ENCODE results near the gene SPTLC3.
"Not testable (repeated sequence)": the region's sequence is repeated elsewhere in the genome, so short reads cannot be mapped to it uniquely, and the experiment has no call there.

SPTLC3 gene

DNA sequence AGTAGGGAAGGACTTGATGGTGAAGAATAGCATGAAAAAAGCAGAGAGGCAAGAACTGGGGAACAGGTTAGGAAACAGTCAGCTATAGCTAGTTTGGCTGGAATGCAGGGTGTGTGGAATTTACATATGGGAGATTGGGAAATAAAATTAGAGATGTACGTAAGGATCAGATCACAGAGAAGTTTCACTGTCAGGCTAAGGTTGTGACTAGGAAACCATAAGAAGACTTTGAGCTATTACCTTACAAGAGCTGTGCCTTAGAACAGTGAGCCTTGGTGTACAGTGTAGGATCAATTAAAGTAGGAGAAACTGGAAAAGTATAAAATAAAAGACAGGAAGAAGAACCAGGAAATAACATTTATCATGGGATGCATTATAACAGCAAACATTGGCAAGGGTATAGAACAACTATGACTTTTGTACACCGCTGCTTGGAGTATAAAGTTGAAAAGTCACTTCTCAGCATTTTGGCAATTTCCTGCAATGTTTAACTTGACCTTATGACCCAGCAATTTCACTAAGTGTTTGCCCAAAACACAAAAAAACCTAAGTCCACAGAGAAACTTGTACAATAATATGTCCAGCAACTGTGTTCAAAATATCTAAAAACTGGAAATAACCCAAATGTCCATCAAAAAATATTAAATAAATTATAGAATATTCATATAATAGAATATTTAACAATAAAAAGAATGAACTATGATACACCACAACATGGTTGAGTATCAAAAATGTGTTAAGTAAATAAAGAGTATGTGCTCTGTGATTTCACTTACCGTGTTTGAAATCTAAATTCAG, 31.2 kb upstream of the SPTLC3 start:
- no peak overlapping the region for H3K4me2 ChIP-seq (ENCODE audit: low read length)
- H3F3A ChIP-seq (ENCODE audit: control insufficient read depth, insufficient read depth), result no peaks in the 10 kb centered on the region
- H3K79me2 ChIP-seq (ENCODE audit: control insufficient read depth, low read length), result no peaks in the 10 kb centered on the region
- no peak for TF ChIP-seq EZH2phosphoT487 (IDR thresholded peaks at IDR 0.05; ENCODE audit: borderline replicate concordance, low read length)
- TF ChIP-seq, protein P1, sequence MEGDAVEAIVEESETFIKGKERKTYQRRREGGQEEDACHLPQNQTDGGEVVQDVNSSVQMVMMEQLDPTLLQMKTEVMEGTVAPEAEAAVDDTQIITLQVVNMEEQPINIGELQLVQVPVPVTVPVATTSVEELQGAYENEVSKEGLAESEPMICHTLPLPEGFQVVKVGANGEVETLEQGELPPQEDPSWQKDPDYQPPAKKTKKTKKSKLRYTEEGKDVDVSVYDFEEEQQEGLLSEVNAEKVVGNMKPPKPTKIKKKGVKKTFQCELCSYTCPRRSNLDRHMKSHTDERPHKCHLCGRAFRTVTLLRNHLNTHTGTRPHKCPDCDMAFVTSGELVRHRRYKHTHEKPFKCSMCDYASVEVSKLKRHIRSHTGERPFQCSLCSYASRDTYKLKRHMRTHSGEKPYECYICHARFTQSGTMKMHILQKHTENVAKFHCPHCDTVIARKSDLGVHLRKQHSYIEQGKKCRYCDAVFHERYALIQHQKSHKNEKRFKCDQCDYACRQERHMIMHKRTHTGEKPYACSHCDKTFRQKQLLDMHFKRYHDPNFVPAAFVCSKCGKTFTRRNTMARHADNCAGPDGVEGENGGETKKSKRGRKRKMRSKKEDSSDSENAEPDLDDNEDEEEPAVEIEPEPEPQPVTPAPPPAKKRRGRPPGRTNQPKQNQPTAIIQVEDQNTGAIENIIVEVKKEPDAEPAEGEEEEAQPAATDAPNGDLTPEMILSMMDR (IDR thresholded peaks at IDR 0.05; ENCODE audit: low read depth, low read length, poor library complexity, severe bottlenecking), result no peak
- H3K9me2 ChIP-seq (replicated peaks; ENCODE audit: control insufficient read depth, low read length), result no peaks in the 10 kb centered on the region
- H3K27me3 ChIP-seq (ENCODE audit: control insufficient read depth, low read length), result no peaks in the 10 kb centered on the region
- H3K4me1 ChIP-seq (ENCODE audit: control insufficient read depth, low read length), result no peaks in the 10 kb centered on the region
- no peaks in the 10 kb centered on the region for H4K20me1 ChIP-seq (ENCODE audit: control insufficient read depth, insufficient read depth, low read depth, low read length)
- H3K36me3 ChIP-seq (ENCODE audit: control insufficient read depth, low read length), result no peaks in the 10 kb centered on the region
- no peaks in the 10 kb centered on the region for H3K9me3 ChIP-seq (ENCODE audit: control insufficient read depth, insufficient read depth, low read length)
- no peak overlapping the region for H3K4me3 ChIP-seq (ENCODE audit: low read length)
- H3K27ac ChIP-seq (ENCODE audit: low read depth, low read length), result no peak overlapping the region

DNA sequence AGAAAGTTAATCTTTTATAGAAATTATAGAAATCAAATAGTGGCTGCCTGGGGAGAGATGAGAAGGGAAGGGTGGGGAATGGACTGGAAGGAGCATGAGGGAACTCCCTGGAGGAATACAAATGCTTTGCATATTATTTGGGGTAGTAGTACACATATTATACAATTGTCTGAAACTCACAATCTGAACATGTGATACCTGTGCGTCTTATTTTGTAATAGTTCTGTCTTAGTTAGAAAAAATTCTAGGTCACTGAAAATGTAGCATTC, 30.7 kb upstream of the SPTLC3 start:
- Histone ChIP-seq H3K9me2 (replicated peaks; ENCODE audit: control insufficient read depth, low read length) (no peaks in the 10 kb centered on the region), H3F3A (ENCODE audit: control insufficient read depth, insufficient read depth) (no peaks in the 10 kb centered on the region), H3K4me2 (ENCODE audit: low read length) (no peak overlapping the region), H4K20me1 (ENCODE audit: control insufficient read depth, insufficient read depth, low read depth, low read length) (no peaks in the 10 kb centered on the region), H3K27ac (ENCODE audit: low read depth, low read length) (no peak overlapping the region), H3K9me3 (ENCODE audit: control insufficient read depth, insufficient read depth, low read length) (no peaks in the 10 kb centered on the region), H3K4me1 (ENCODE audit: control insufficient read depth, low read length) (no peaks in the 10 kb centered on the region), H3K4me3 (ENCODE audit: low read length) (no peak overlapping the region), H3K36me3 (ENCODE audit: control insufficient read depth, low read length) (no peaks in the 10 kb centered on the region), H3K79me2 (ENCODE audit: control insufficient read depth, low read length) (no peaks in the 10 kb centered on the region), H3K27me3 (ENCODE audit: control insufficient read depth, low read length) (no peaks in the 10 kb centered on the region)
- TF ChIP-seq, protein P1 (IDR thresholded peaks at IDR 0.05; ENCODE audit: low read depth, low read length, poor library complexity, severe bottlenecking), result no peak
- no peak for TF ChIP-seq EZH2phosphoT487 (IDR thresholded peaks at IDR 0.05; ENCODE audit: borderline replicate concordance, low read length)

DNA sequence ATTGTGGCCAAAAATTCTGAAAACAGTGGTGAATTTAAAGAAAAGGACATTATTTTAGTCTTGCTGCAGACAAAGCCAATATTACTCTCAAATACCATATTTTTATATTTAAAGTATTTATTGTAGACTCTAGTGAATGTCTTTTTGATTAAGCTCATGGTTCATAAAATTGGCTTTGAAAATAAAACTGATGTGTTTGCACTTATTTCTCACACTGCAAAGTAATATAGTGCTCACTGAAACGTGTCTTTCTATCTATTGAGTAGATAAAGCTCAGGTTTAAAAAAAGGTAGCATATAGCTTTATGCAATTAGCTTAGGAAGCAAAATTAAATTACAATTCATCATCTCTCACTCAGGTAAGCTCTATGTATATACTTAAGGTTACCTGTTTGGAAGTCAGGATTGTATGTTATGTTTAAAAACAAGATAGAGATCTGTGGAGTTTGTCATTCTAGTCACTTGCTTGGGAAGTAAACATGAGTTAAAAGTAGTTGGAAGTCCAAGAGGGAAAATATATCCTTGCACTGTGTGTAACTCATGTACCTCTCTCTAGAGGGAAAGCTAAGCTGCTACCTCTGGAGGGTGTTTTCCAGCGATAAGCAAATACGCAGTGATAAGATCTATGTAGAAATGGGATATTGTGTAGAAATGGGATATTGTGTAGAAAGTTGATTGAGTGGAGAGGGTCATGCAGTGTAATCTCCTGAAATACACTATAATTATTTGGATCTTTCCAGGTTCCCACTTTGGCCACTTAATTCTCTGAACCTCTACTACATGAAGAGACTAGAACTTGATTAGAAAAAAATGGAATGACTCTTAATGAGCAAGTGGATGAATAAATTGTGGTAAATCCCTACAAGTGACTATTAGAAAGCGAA, 29.9 kb upstream of the SPTLC3 start:
- no peak for TF ChIP-seq EZH2phosphoT487 (IDR thresholded peaks at IDR 0.05; ENCODE audit: borderline replicate concordance, low read length)
- TF ChIP-seq, protein P1 (IDR thresholded peaks at IDR 0.05; ENCODE audit: low read depth, low read length, poor library complexity, severe bottlenecking), result no peak
- no peaks in the 10 kb centered on the region for H4K20me1 ChIP-seq (ENCODE audit: control insufficient read depth, insufficient read depth, low read depth, low read length)
- no peaks in the 10 kb centered on the region for H3K9me2 ChIP-seq (replicated peaks; ENCODE audit: control insufficient read depth, low read length)
- H3K4me3 ChIP-seq (ENCODE audit: low read length), result no peak overlapping the region
- H3K27me3 ChIP-seq (ENCODE audit: control insufficient read depth, low read length), result no peaks in the 10 kb centered on the region
- H3K36me3 ChIP-seq (ENCODE audit: control insufficient read depth, low read length), result no peaks in the 10 kb centered on the region
- H3K9me3 ChIP-seq (ENCODE audit: control insufficient read depth, insufficient read depth, low read length), result no peaks in the 10 kb centered on the region
- H3K4me2 ChIP-seq (ENCODE audit: low read length), result no peak overlapping the region
- H3K4me1 ChIP-seq (ENCODE audit: control insufficient read depth, low read length), result no peaks in the 10 kb centered on the region
- no peaks in the 10 kb centered on the region for H3K79me2 ChIP-seq (ENCODE audit: control insufficient read depth, low read length)
- H3F3A ChIP-seq (ENCODE audit: control insufficient read depth, insufficient read depth), result no peaks in the 10 kb centered on the region
- H3K27ac ChIP-seq (ENCODE audit: low read depth, low read length), result no peak overlapping the region

DNA sequence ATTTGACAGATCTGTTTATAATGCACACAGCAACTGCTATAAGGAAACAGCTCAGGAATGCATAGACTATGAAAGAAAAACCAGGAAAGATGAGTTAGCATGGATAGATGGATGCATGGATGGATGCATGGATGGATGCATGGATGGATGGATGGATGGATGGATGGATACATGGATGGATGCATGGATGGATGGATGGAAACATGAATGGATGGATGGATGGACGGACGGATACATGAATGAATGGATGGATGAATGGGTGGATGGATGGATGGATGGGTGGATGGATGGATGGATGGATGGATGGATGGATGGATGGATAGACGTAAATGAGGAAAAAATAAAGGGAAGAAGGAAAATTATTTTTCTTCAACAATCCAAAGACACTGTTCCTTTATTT, 29.1 kb upstream of the SPTLC3 start:
- not testable (repeated sequence) for H3K9me3 ChIP-seq (ENCODE audit: control insufficient read depth, insufficient read depth, low read length); H3K4me2 ChIP-seq (ENCODE audit: low read length); H3K9me2 ChIP-seq (replicated peaks; ENCODE audit: control insufficient read depth, low read length); H3K36me3 ChIP-seq (ENCODE audit: control insufficient read depth, low read length); H3K79me2 ChIP-seq (ENCODE audit: control insufficient read depth, low read length); H4K20me1 ChIP-seq (ENCODE audit: control insufficient read depth, insufficient read depth, low read depth, low read length); H3K4me1 ChIP-seq (ENCODE audit: control insufficient read depth, low read length); H3K4me3 ChIP-seq (ENCODE audit: low read length); H3K27ac ChIP-seq (ENCODE audit: low read depth, low read length); H3K27me3 ChIP-seq (ENCODE audit: control insufficient read depth, low read length); H3F3A ChIP-seq (ENCODE audit: control insufficient read depth, insufficient read depth)
